NCI-H146 treated with DMSO at 0.1 percent for 48 hours (cell line): ENCODE data around the gene LTO1.
"Not testable (repeated sequence)": the region's sequence is repeated elsewhere in the genome, so short reads cannot be mapped to it uniquely, and the experiment has no call there.

ENCODE experiments used
- DNase-seq: peaks from one replicate; lab custom pipeline; 2025; ENCODE audit not compliant: unreplicated experiment; lab: John Stamatoyannopoulos, UW

LTO1 gene

GRCh38 chr11:69702239-69702691 is 27.1 kb upstream of the LTO1 start:
- no peak for DNase-seq

- DNase-seq: peak; percentile 70
These were observed 25.4 kb upstream of the LTO1 start for GRCh38 chr11:69700278-69701140.

GRCh38 chr11:69699213-69699612 is 24.1 kb upstream of the LTO1 start:
- DNase-seq: no peak

GRCh38 chr11:69698362-69698761 is 23.2 kb upstream of the LTO1 start:
- DNase-seq: no peak

GRCh38 chr11:69697861-69698260 is 22.7 kb upstream of the LTO1 start:
- DNase-seq: no peak

- no peak for DNase-seq
These were observed 22.3 kb upstream of the LTO1 start for GRCh38 chr11:69697469-69697843.

GRCh38 chr11:69696749-69697468 is 21.8 kb upstream of the LTO1 start:
- DNase-seq: no peak

GRCh38 chr11:69695995-69696394 is 20.8 kb upstream of the LTO1 start:
- not testable (repeated sequence) for DNase-seq

- no peak for DNase-seq
These were observed 20.4 kb upstream of the LTO1 start for GRCh38 chr11:69695581-69695980.

GRCh38 chr11:69694781-69695180 is 19.6 kb upstream of the LTO1 start:
- no peak for DNase-seq

GRCh38 chr11:69692422-69692821 is 17.3 kb upstream of the LTO1 start:
- no peak for DNase-seq

GRCh38 chr11:69691463-69691862 is 16.3 kb upstream of the LTO1 start:
- DNase-seq: no peak

- no peak for DNase-seq
These were observed 14.5 kb upstream of the LTO1 start for GRCh38 chr11:69689484-69690319.

GRCh38 chr11:69687969-69688771 is 13.0 kb upstream of the LTO1 start:
- not testable (repeated sequence) for DNase-seq

GRCh38 chr11:69686856-69687255 is 11.7 kb upstream of the LTO1 start:
- no peak for DNase-seq

GRCh38 chr11:69686452-69686851 is 11.3 kb upstream of the LTO1 start:
- DNase-seq: no peak

- no peak for DNase-seq
These were observed 10.2 kb upstream of the LTO1 start for GRCh38 chr11:69685348-69685747.

- DNase-seq: no peak
These were observed 9.5 kb upstream of the LTO1 start for GRCh38 chr11:69684651-69685050.

GRCh38 chr11:69683764-69684333 is 8.7 kb upstream of the LTO1 start:
- no peak for DNase-seq

- DNase-seq: no peak
These were observed 7.7 kb upstream of the LTO1 start for GRCh38 chr11:69682681-69683326.
